Liver (tissue), 9 donors: ENCODE measurements around the gene FOXI2. TPM values are rescaled to one million over a fixed set of nuclear protein-coding genes. Genes with fewer than 3 reads are reported as not detected.

ENCODE experiments used
- DNase-seq: peaks from one replicate; pipeline ENCODE4 v3.0.0-alpha.2; 2017; ENCODE audit warnings: low spot score
- H3K27ac ChIP-seq, 2 donors: one replicate each; pipeline ENCODE4 v1.7.0; 2013; ENCODE audit warnings: inconsistent platforms in 2 of 2, low read length in 2 of 2, control low read depth in 1 of 2, low read depth in 1 of 2, mild to moderate bottlenecking in 1 of 2
- H3K27me3 ChIP-seq, 4 donors: one replicate each; pipeline versions ENCODE4 v1.6.1 to v1.7.0; 2013; ENCODE audit warnings: low read length in 3 of 4, inconsistent platforms in 1 of 4, mild to moderate bottlenecking in 1 of 4, moderate library complexity in 1 of 4; ENCODE audit not compliant: control insufficient read depth in 4 of 4, insufficient read depth in 4 of 4
- H3K36me3 ChIP-seq, 4 donors: one replicate each; pipeline versions ENCODE4 v1.6.1 to v1.7.0; 2013; ENCODE audit warnings: low read length in 3 of 4, mild to moderate bottlenecking in 3 of 4, low read depth in 1 of 4, moderate library complexity in 1 of 4; ENCODE audit not compliant: control insufficient read depth in 4 of 4, insufficient read depth in 3 of 4
- H3K4me1 ChIP-seq, 4 donors: one replicate each; pipeline versions ENCODE4 v1.6.1 to v1.7.0; 2013; ENCODE audit warnings: low read length in 3 of 4, mild to moderate bottlenecking in 3 of 4, moderate library complexity in 1 of 4; ENCODE audit not compliant: control insufficient read depth in 4 of 4, insufficient read depth in 4 of 4
- H3K4me3 ChIP-seq, 3 donors: one replicate each; pipeline versions ENCODE4 v1.6.1 to v1.7.0; 2013; ENCODE audit warnings: low read length in 3 of 3, control low read depth in 1 of 3, low read depth in 1 of 3, mild to moderate bottlenecking in 1 of 3
- H3K9ac ChIP-seq, 2 donors: one replicate each; pipeline ENCODE4 v1.7.0; 2013; ENCODE audit warnings: low read length in 2 of 2, mild to moderate bottlenecking in 2 of 2, moderate library complexity in 2 of 2, control low read depth in 1 of 2, low read depth in 1 of 2
- H3K9me3 ChIP-seq, 4 donors: one replicate each; pipeline versions ENCODE4 v1.6.1 to v1.7.0; 2013; ENCODE audit warnings: low read length in 3 of 4; ENCODE audit not compliant: control insufficient read depth in 4 of 4
- EGR1 ChIP-seq, 2 donors: IDR thresholded peaks; 2 replicates each; pipeline ENCODE4 v1.6.1; 2016 to 2018; ENCODE audit warnings: antibody characterized with exemption in 2 of 2, low read depth in 2 of 2
- FOXA1 ChIP-seq: IDR thresholded peaks from 2 replicates; pipeline ENCODE4 v1.6.1; 2016; ENCODE audit warnings: antibody characterized with exemption
- FOXA2 ChIP-seq: IDR thresholded peaks from 2 replicates; pipeline ENCODE4 v1.6.1; 2016; ENCODE audit warnings: antibody characterized with exemption
- GABPA ChIP-seq, 2 donors: IDR thresholded peaks in 1 of 2; conservative IDR thresholded peaks in 1 of 2; 2 replicates each; pipeline ENCODE4 v1.6.1; 2016; ENCODE audit warnings: antibody characterized with exemption in 2 of 2, mild to moderate bottlenecking in 1 of 2, moderate library complexity in 1 of 2
- HNF4A ChIP-seq, 2 donors: conservative IDR thresholded peaks; 2 replicates each; pipeline ENCODE4 v1.6.1; 2016; ENCODE audit warnings: antibody characterized with exemption in 2 of 2, mild to moderate bottlenecking in 2 of 2
- HNF4G ChIP-seq: IDR thresholded peaks from 2 replicates; pipeline ENCODE4 v1.6.1; 2016; ENCODE audit warnings: antibody characterized with exemption
- JUND ChIP-seq, 2 donors: IDR thresholded peaks; 2 replicates each; pipeline ENCODE4 v1.6.1; 2016; ENCODE audit warnings: antibody characterized with exemption in 2 of 2
- RAD21 ChIP-seq, 2 donors: IDR thresholded peaks; 2 replicates each; pipeline ENCODE4 v1.6.1; 2016; ENCODE audit warnings: antibody characterized with exemption in 2 of 2, mild to moderate bottlenecking in 2 of 2
- RXRA ChIP-seq, 2 donors: IDR thresholded peaks; 2 replicates each; pipeline ENCODE4 v1.6.1; 2017 to 2018; ENCODE audit warnings: antibody characterized with exemption in 2 of 2, mild to moderate bottlenecking in 1 of 2
- SP1 ChIP-seq: IDR thresholded peaks from 2 replicates; pipeline ENCODE4 v1.6.1; 2018; ENCODE audit warnings: antibody characterized with exemption, mild to moderate bottlenecking
- YY1 ChIP-seq: IDR thresholded peaks from 2 replicates; pipeline ENCODE4 v1.6.1; 2016; ENCODE audit warnings: antibody characterized with exemption, mild to moderate bottlenecking
- WGBS: extraction: QIAGEN DNeasy Blood & Tissue Kit; methylation state at CpG from one replicate; pipeline ENCODE4 v1.1.7; 2013; 5-methylcytosine and 5-hydroxymethylcytosine counted together
- polyA plus RNA-seq, 2 donors: library from polyadenylated mRNA; stranded (reverse) in 1 of 2; unstranded in 1 of 2; fragments of 200-250 nt in 1 of 2; fragments of >200 nt in 1 of 2; fragmentation: Nextera tagmentation in 1 of 2; extraction: Ambion mirVana in 1 of 2; gene quantifications; one replicate each; pipeline versions ENCODE4 v1.2.1 to v1.2.3, GENCODE V29; 2013 to 2015
- total RNA-seq, 2 donors: library from RNA; depleted of rRNA; stranded (reverse); fragments of >200 nt; gene quantifications; one replicate each; pipeline ENCODE4 v1.2.3, GENCODE V29; 2014
- TF ChIP-seq, protein P1 (sequence below): IDR thresholded peaks from 2 replicates; pipeline ENCODE4 v1.6.1; 2016; ENCODE audit warnings: antibody characterized with exemption, mild to moderate bottlenecking
- TF ChIP-seq, protein P2 (sequence below): fragments of 150-350 bp; IDR thresholded peaks from 2 replicates; pipeline ENCODE4 v1.5.1; 2017; ENCODE audit warnings: improper control_type of control experiment, low read depth, low read length; ENCODE audit not compliant: missing input control
- TF ChIP-seq, protein P3 (sequence below): IDR thresholded peaks from 2 replicates; pipeline ENCODE4 v1.6.1; 2016; ENCODE audit warnings: antibody characterized with exemption
- TF ChIP-seq, protein P4 (sequence below): IDR thresholded peaks from 2 replicates; pipeline ENCODE4 v1.6.1; 2016; ENCODE audit warnings: antibody characterized with exemption
- TF ChIP-seq, protein P5 (sequence below): IDR thresholded peaks from 2 replicates; pipeline ENCODE4 v1.6.1; 2016; ENCODE audit warnings: antibody characterized with exemption
- donor health status: healthy.
- donor health status: healthy.
- donor health status: healthy.
- donor health status: healthy.
- donor health status: healthy.

The FOXI2 gene
- total and polyA plus RNA-seq, 4 donors: under 0.01 to 0.01 TPM; not detected in 2

DNA sequence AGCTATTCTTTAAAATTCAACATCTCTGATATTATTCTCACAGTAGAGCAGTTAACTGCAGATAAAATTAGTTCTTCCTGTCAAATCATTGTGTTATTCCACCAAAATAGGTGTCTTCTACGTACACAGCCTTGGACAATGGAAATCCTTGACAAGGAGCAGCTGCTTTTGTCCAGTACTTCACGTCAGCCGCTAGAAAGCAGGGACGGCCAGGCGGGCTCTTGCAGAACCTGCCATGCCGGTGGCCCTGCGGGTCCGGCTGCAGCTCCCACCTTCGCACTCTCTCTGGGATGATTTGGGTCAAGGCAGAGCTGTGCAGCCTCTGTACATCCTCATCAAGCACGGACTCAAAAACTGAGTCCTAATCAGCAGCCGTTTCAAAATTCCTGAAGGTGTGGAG, 2.2 kb upstream of the FOXI2 start:
- Histone ChIP-seq H3K4me3 (no peak overlapping the region), H3K9me3 (peaks cover 0 to 2% (median 0%) of the 10 kb centered on the region in 4 donors), H3K4me1 (peaks cover 0 to 29% (median 6%) of the 10 kb centered on the region in 4 donors), H3K9ac (no peak overlapping the region), H3K36me3 (no peaks in the 10 kb centered on the region), H3K27ac (no peak overlapping the region), H3K27me3 (peaks cover 3 to 16% (median 9%) of the 10 kb centered on the region in 4 donors)
- no peak for DNase-seq
- TF ChIP-seq FOXA1 (no peak), JUND (IDR thresholded peaks at IDR 0.05) (no peak), EGR1 (IDR thresholded peaks at IDR 0.05; ENCODE audit: low read depth in 2 of 2) (no peak)
- TF ChIP-seq, protein P1, sequence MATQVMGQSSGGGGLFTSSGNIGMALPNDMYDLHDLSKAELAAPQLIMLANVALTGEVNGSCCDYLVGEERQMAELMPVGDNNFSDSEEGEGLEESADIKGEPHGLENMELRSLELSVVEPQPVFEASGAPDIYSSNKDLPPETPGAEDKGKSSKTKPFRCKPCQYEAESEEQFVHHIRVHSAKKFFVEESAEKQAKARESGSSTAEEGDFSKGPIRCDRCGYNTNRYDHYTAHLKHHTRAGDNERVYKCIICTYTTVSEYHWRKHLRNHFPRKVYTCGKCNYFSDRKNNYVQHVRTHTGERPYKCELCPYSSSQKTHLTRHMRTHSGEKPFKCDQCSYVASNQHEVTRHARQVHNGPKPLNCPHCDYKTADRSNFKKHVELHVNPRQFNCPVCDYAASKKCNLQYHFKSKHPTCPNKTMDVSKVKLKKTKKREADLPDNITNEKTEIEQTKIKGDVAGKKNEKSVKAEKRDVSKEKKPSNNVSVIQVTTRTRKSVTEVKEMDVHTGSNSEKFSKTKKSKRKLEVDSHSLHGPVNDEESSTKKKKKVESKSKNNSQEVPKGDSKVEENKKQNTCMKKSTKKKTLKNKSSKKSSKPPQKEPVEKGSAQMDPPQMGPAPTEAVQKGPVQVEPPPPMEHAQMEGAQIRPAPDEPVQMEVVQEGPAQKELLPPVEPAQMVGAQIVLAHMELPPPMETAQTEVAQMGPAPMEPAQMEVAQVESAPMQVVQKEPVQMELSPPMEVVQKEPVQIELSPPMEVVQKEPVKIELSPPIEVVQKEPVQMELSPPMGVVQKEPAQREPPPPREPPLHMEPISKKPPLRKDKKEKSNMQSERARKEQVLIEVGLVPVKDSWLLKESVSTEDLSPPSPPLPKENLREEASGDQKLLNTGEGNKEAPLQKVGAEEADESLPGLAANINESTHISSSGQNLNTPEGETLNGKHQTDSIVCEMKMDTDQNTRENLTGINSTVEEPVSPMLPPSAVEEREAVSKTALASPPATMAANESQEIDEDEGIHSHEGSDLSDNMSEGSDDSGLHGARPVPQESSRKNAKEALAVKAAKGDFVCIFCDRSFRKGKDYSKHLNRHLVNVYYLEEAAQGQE: no peak
- WGBS: 12% methylated on average over 11 of the region's 11 CpGs

DNA sequence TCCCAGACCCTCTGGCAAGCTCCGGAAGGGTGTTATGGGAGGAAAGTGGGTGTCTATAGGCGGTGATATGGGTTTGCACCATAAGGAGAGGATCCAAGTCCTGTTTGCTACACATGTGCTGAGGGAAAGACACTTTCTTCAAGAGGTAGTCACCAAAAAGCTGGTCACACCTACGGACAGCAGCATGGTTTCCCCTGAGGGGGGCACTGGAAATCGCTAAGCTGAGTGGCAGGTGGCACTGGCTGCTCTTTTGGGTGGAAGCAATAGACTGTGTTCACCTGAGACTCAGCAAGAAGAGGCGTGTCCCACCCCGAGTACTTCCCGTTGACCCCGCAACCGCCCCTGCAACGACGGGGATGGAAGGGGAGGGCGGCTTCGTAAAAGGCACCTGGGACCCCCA, 1.8 kb upstream of the FOXI2 start:
- Histone ChIP-seq H3K36me3 (no peaks in the 10 kb centered on the region), H3K9me3 (peaks cover 0 to 2% (median 0%) of the 10 kb centered on the region in 4 donors), H3K27me3 (peaks cover 3 to 16% (median 9%) of the 10 kb centered on the region in 4 donors), H3K9ac (no peak overlapping the region), H3K27ac (no peak overlapping the region), H3K4me1 (peaks cover 0 to 29% (median 6%) of the 10 kb centered on the region in 4 donors), H3K4me3 (no peak overlapping the region)
- no peak for DNase-seq
- WGBS: 8% methylated on average over 13 of the region's 13 CpGs
- TF ChIP-seq SP1 (no peak), EGR1 (IDR thresholded peaks at IDR 0.05; ENCODE audit: low read depth in 2 of 2) (no peak), JUND (IDR thresholded peaks at IDR 0.05) (no peak)

DNA sequence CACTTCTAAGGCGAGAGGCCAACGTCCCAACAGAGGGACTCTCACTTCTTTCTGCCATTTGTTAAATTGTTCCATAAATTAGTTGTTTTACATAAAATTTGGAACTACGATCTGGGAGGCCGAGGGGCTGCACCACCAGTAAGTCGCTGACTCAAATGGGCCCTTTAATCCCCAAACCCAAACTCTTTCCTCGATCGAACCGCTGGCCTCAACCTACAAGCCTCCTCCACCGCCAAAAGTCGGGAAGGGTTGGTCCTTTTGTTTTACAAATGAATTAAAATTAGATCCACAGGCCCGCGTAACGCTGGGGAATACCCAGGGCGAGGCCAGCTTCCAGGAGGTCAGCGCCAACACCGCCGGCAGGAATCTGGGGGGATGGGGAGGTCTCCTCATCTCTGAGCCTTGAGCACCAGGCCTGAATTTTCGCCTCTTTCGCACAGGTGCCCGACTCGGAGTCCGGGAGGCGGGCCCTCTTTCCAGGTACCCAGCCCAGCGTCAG, 1.2 kb upstream of the FOXI2 start:
- WGBS: 4% methylated on average over 24 of the region's 24 CpGs
- Histone ChIP-seq H3K4me3 (no peak overlapping the region), H3K9me3 (peaks cover 0 to 2% (median 0%) of the 10 kb centered on the region in 4 donors), H3K27ac (no peak overlapping the region), H3K9ac (no peak overlapping the region), H3K27me3 (peaks cover 3 to 16% (median 9%) of the 10 kb centered on the region in 4 donors), H3K4me1 (peaks cover 0 to 29% (median 6%) of the 10 kb centered on the region in 4 donors), H3K36me3 (no peaks in the 10 kb centered on the region)
- DNase-seq: no peak
- TF ChIP-seq, protein P2, sequence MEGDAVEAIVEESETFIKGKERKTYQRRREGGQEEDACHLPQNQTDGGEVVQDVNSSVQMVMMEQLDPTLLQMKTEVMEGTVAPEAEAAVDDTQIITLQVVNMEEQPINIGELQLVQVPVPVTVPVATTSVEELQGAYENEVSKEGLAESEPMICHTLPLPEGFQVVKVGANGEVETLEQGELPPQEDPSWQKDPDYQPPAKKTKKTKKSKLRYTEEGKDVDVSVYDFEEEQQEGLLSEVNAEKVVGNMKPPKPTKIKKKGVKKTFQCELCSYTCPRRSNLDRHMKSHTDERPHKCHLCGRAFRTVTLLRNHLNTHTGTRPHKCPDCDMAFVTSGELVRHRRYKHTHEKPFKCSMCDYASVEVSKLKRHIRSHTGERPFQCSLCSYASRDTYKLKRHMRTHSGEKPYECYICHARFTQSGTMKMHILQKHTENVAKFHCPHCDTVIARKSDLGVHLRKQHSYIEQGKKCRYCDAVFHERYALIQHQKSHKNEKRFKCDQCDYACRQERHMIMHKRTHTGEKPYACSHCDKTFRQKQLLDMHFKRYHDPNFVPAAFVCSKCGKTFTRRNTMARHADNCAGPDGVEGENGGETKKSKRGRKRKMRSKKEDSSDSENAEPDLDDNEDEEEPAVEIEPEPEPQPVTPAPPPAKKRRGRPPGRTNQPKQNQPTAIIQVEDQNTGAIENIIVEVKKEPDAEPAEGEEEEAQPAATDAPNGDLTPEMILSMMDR: no peak
- no peak for TF ChIP-seq RAD21 (IDR thresholded peaks at IDR 0.05)
- no peak for TF ChIP-seq FOXA2
- no peak for TF ChIP-seq JUND (IDR thresholded peaks at IDR 0.05)
- TF ChIP-seq, protein P3, sequence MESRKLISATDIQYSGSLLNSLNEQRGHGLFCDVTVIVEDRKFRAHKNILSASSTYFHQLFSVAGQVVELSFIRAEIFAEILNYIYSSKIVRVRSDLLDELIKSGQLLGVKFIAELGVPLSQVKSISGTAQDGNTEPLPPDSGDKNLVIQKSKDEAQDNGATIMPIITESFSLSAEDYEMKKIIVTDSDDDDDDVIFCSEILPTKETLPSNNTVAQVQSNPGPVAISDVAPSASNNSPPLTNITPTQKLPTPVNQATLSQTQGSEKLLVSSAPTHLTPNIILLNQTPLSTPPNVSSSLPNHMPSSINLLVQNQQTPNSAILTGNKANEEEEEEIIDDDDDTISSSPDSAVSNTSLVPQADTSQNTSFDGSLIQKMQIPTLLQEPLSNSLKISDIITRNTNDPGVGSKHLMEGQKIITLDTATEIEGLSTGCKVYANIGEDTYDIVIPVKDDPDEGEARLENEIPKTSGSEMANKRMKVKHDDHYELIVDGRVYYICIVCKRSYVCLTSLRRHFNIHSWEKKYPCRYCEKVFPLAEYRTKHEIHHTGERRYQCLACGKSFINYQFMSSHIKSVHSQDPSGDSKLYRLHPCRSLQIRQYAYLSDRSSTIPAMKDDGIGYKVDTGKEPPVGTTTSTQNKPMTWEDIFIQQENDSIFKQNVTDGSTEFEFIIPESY: no peak
- no peak for TF ChIP-seq RXRA (IDR thresholded peaks at IDR 0.05)
- TF ChIP-seq, protein P4, sequence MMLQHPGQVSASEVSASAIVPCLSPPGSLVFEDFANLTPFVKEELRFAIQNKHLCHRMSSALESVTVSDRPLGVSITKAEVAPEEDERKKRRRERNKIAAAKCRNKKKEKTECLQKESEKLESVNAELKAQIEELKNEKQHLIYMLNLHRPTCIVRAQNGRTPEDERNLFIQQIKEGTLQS: no peak
- TF ChIP-seq, protein P1: no peak
- no peak for TF ChIP-seq HNF4G
- TF ChIP-seq, protein P5, sequence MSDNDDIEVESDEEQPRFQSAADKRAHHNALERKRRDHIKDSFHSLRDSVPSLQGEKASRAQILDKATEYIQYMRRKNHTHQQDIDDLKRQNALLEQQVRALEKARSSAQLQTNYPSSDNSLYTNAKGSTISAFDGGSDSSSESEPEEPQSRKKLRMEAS: no peak
- TF ChIP-seq YY1: no peak
- TF ChIP-seq EGR1 (IDR thresholded peaks at IDR 0.05; ENCODE audit: low read depth in 2 of 2): no peak
- no peak for TF ChIP-seq HNF4A (conservative IDR thresholded peaks at IDR 0.05)
- no peak for TF ChIP-seq GABPA (IDR thresholded peaks at IDR 0.05 in 1 of 2, conservative IDR thresholded peaks at IDR 0.05 in 1 of 2)
- no peak for TF ChIP-seq FOXA1
